ENCODE results near the gene MPZL3.

Gene MPZL3

DNA sequence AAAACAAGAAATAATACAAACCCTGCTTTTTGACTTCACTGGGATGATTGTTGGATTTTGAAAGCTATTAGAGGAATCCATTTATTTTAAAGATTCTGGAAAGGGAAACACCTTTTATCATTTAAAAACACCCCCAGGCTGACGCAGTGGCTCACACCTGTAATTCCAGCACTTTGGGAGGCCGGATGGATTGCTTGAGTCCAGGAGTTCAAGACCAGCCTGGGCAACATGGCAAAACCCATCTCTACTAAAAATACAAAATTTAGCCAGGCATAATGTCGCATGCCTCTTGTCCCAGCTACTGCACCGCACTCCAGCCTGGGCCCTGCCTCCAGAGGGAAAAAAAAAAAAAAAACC is 75.4 kb downstream of the MPZL3 start:
- DNase-seq, result no peak

Data from stimulated activated CD4-positive, alpha-beta T cell treated with anti-CD3 and anti-CD28 coated beads, Interleukin-4, amount 100 ng/mL, for 1 hour (primary cell).